NB4 (cell line): ENCODE measurements around the gene RPS6KA2.

Experiments
- DNase-seq: peaks from one replicate; pipeline ENCODE4 v3.0.0; 2010; ENCODE audit warnings: low read depth
- H3K4me3 ChIP-seq: one replicate; pipeline ENCODE4 v1.5.1; 2011; ENCODE audit warnings: mild to moderate bottlenecking, low read depth, low read length, moderate library complexity
- MAX ChIP-seq: IDR thresholded peaks from 2 replicates; pipeline ENCODE4 v1.6.1; 2011; ENCODE audit warnings: low read depth, low read length
- MYC ChIP-seq: IDR thresholded peaks from 2 replicates; pipeline ENCODE4 v1.6.1; 2011; ENCODE audit warnings: low read depth, low read length
- POLR2A ChIP-seq: IDR thresholded peaks from 2 replicates; pipeline ENCODE4 v1.6.1; 2011; ENCODE audit warnings: mild to moderate bottlenecking; ENCODE audit not compliant: insufficient read length; ENCODE audit errors: extremely low read depth
- TF ChIP-seq, protein P1 (sequence below): IDR thresholded peaks from one replicate; pipeline ENCODE4 v1.5.1; 2012; ENCODE audit warnings: low read depth, low read length

The RPS6KA2 gene

GRCh38 chr6:166503167-166503744, 123.8 kb downstream of the RPS6KA2 start:
- no peak overlapping the region for H3K4me3 ChIP-seq
- no peak for DNase-seq
- no peak for TF ChIP-seq MAX

GRCh38 chr6:166502453-166502852, 124.6 kb downstream of the RPS6KA2 start:
- no peak for TF ChIP-seq MAX
- no peak for TF ChIP-seq MYC
- TF ChIP-seq, protein P1, sequence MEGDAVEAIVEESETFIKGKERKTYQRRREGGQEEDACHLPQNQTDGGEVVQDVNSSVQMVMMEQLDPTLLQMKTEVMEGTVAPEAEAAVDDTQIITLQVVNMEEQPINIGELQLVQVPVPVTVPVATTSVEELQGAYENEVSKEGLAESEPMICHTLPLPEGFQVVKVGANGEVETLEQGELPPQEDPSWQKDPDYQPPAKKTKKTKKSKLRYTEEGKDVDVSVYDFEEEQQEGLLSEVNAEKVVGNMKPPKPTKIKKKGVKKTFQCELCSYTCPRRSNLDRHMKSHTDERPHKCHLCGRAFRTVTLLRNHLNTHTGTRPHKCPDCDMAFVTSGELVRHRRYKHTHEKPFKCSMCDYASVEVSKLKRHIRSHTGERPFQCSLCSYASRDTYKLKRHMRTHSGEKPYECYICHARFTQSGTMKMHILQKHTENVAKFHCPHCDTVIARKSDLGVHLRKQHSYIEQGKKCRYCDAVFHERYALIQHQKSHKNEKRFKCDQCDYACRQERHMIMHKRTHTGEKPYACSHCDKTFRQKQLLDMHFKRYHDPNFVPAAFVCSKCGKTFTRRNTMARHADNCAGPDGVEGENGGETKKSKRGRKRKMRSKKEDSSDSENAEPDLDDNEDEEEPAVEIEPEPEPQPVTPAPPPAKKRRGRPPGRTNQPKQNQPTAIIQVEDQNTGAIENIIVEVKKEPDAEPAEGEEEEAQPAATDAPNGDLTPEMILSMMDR: no peak
- no peak for TF ChIP-seq POLR2A
- no peak overlapping the region for H3K4me3 ChIP-seq
- no peak for DNase-seq

DNA sequence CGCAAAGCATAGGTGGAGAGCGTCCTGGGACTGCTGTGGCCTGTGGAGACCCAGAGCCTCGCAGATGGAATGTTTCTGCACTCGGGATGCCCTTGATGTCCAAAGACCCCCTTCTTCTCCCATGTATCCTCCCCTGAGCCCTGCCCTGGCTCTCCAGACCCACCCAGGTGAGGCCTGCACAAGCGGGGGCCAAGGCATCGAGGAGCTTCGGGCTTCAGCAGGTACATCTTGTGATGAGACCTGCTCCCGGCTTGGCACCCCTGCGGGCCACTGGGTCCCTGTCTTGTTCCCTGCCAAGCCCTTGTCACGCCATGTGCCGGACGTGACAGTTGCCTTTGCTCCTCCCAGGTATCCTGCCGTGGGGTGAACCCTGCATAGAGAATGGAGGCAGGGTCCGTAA, 125.8 kb downstream of the RPS6KA2 start:
- H3K4me3 ChIP-seq: no peak overlapping the region
- TF ChIP-seq MYC (no peak), POLR2A (no peak), MAX (no peak)
- TF ChIP-seq, protein P1: no peak
- DNase-seq: no peak

GRCh38 chr6:166500246-166500645, 126.8 kb downstream of the RPS6KA2 start:
- no peak for DNase-seq
- TF ChIP-seq POLR2A (no peak), MYC (no peak), MAX (no peak)
- TF ChIP-seq, protein P1: no peak
- H3K4me3 ChIP-seq: no peak overlapping the region

- TF ChIP-seq, protein P1: no peak
- TF ChIP-seq MYC: no peak
- no peak for TF ChIP-seq MAX
- no peak for TF ChIP-seq POLR2A
- DNase-seq: no peak
- H3K4me3 ChIP-seq: no peak overlapping the region
These were observed 127.5 kb downstream of the RPS6KA2 start for GRCh38 chr6:166499350-166500163.

GRCh38 chr6:166498661-166499349, 128.2 kb downstream of the RPS6KA2 start:
- TF ChIP-seq MAX: no peak
- no peak for TF ChIP-seq POLR2A
- TF ChIP-seq, protein P1: no peak
- no peak for TF ChIP-seq MYC
- DNase-seq: no peak
- no peak overlapping the region for H3K4me3 ChIP-seq
